Stimulated activated CD8-positive, alpha-beta memory T cell treated with anti-CD3 and anti-CD28 coated beads, Interleukin-4, amount 100 ng/mL, for 4 hours (primary cell): ENCODE results near the gene TTYH2.
A peak's percentile ranks its signal among the peaks of the same experiment; 100 is the strongest.
"Not testable (repeated sequence)": the region's sequence is repeated elsewhere in the genome, so short reads cannot be mapped to it uniquely, and the experiment has no call there.

Experiments
- DNase-seq, 2 donors: peaks; one replicate each; pipeline ENCODE4 v3.0.0-alpha.2; 2020; ENCODE audit warnings: low read depth in 2 of 2, low spot score in 1 of 2

The TTYH2 gene

GRCh38 chr17:74212913-74213791, at the start of gene TTYH2:
TTYH2 (plus strand) TSS chr17:74213571; CDS start chr17:74213588, 17 bp downstream.
- peak; percentile 26 to 53 for DNase-seq

- DNase-seq, result no peak
These were observed 49.5 kb upstream of the TTYH2 start for GRCh38 chr17:74163836-74164235.

GRCh38 chr17:74164446-74165045, 48.8 kb upstream of the TTYH2 start:
- DNase-seq, result no peak

- no peak for DNase-seq
These were observed 47.5 kb upstream of the TTYH2 start for GRCh38 chr17:74165797-74166365.

GRCh38 chr17:74170924-74171323, 42.4 kb upstream of the TTYH2 start:
- DNase-seq, result no peak

- no peak for DNase-seq
These were observed 40.7 kb upstream of the TTYH2 start for GRCh38 chr17:74172700-74173099.

GRCh38 chr17:74176546-74177001, 36.8 kb upstream of the TTYH2 start:
- no peak for DNase-seq

GRCh38 chr17:74177018-74177450, 36.3 kb upstream of the TTYH2 start:
- no peak for DNase-seq

GRCh38 chr17:74179576-74179975, 33.8 kb upstream of the TTYH2 start:
- no peak for DNase-seq

GRCh38 chr17:74180336-74180735, 33.0 kb upstream of the TTYH2 start:
- DNase-seq, result no peak

GRCh38 chr17:74181341-74181740, 32.0 kb upstream of the TTYH2 start:
- DNase-seq, result no peak

GRCh38 chr17:74182041-74182723, 31.2 kb upstream of the TTYH2 start:
- DNase-seq, result no peak

- DNase-seq, result no peak
These were observed 30.0 kb upstream of the TTYH2 start for GRCh38 chr17:74183411-74183810.

- DNase-seq, result no peak
These were observed 27.7 kb upstream of the TTYH2 start for GRCh38 chr17:74185571-74186185.

- DNase-seq, result no peak
These were observed 26.9 kb upstream of the TTYH2 start for GRCh38 chr17:74186498-74186897.

GRCh38 chr17:74187761-74188160, 25.6 kb upstream of the TTYH2 start:
- DNase-seq, result no peak

GRCh38 chr17:74188687-74189086, 24.7 kb upstream of the TTYH2 start:
- DNase-seq, result not testable (repeated sequence)

GRCh38 chr17:74190154-74190553, 23.2 kb upstream of the TTYH2 start:
- no peak for DNase-seq

GRCh38 chr17:74190807-74191406, 22.5 kb upstream of the TTYH2 start:
- DNase-seq, result no peak

GRCh38 chr17:74192950-74193781, 20.2 kb upstream of the TTYH2 start:
- DNase-seq, result no peak
